Measurements from ENCODE around the gene RARB.

RARB gene

GRCh38 chr3:25532431-25533162, 104.5 kb downstream of the RARB start:
- DNase-seq (ENCODE audit: low read depth, low spot score), result no peak

DNA sequence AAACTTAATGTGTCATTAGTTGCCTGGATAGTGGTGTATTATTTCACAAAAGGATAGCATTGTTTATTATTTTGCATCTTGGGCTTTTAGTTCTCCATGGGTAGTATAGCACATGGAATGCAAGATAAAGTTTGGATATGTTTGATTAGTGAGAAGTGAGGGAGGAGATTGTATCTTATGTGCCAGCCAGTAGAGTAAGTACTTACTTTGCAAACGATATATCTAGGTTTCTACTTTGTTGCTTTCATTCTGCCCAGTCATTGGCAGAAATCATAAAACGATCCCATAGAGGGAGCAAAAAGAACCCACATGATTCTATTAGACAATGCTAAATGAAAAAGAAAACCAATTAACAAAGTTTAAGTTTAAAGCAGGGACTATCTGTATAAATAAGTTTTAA, 105.3 kb downstream of the RARB start:
- H3K4me3 ChIP-seq (ENCODE audit: low read depth, low read length), result no peak overlapping the region
- no peak for DNase-seq (ENCODE audit: low read depth, low spot score)
- in situ Hi-C loops (cut with HindIII; ENCODE audit: low sequenced_read_pairs), result no loop called here
- TF ChIP-seq CTCF (IDR thresholded peaks at IDR 0.05; ENCODE audit: low read depth, low read length), result no peak

More at GRCh38 chr3:25532431-25533162, 104.5 kb downstream of the RARB start:
- H3K4me3 ChIP-seq (ENCODE audit: low read depth, low read length), result no peak overlapping the region
- in situ Hi-C loops (cut with HindIII; ENCODE audit: low sequenced_read_pairs), result no loop called here
- peak; percentile 67 for TF ChIP-seq CTCF (IDR thresholded peaks at IDR 0.05; ENCODE audit: low read depth, low read length)

- in situ Hi-C loops (cut with HindIII; ENCODE audit: low sequenced_read_pairs), result no loop called here
- no peak for TF ChIP-seq CTCF (IDR thresholded peaks at IDR 0.05; ENCODE audit: low read depth, low read length)
- no peak overlapping the region for H3K4me3 ChIP-seq (ENCODE audit: low read depth, low read length)
- DNase-seq (ENCODE audit: low read depth, low spot score), result no peak
Observed at GRCh38 chr3:25534007-25534406, 105.9 kb downstream of the RARB start.

GRCh38 chr3:25536521-25537391, 108.7 kb downstream of the RARB start:
- no peak overlapping the region for H3K4me3 ChIP-seq (ENCODE audit: low read depth, low read length)
- in situ Hi-C loops (cut with HindIII; ENCODE audit: low sequenced_read_pairs), result no loop called here
- DNase-seq (ENCODE audit: low read depth, low spot score), result no peak
- TF ChIP-seq CTCF (IDR thresholded peaks at IDR 0.05; ENCODE audit: low read depth, low read length), result no peak

DNA sequence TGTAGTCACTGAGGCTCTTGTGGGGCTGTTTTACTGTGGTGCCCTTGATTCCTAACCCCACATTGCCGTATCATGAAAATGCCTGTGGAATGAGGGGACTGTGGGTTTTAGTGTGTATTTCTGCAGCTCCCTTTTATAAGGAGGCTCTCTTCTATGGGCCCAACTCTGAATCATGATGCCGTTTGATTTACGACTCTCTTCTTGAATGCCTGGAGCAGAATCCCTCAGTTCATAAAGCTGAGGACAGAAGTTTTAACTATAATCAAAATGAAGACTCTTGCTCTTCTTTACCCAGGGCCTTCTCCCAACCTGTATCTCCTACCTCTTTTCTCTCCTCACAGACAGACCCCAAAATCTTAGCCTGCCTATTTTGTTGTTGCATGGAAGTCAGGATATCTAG, 109.5 kb downstream of the RARB start:
- H3K4me3 ChIP-seq (ENCODE audit: low read depth, low read length), result no peak overlapping the region
- in situ Hi-C loops (cut with HindIII; ENCODE audit: low sequenced_read_pairs), result no loop called here
- TF ChIP-seq CTCF (IDR thresholded peaks at IDR 0.05; ENCODE audit: low read depth, low read length), result no peak
- no peak for DNase-seq (ENCODE audit: low read depth, low spot score)

DNA sequence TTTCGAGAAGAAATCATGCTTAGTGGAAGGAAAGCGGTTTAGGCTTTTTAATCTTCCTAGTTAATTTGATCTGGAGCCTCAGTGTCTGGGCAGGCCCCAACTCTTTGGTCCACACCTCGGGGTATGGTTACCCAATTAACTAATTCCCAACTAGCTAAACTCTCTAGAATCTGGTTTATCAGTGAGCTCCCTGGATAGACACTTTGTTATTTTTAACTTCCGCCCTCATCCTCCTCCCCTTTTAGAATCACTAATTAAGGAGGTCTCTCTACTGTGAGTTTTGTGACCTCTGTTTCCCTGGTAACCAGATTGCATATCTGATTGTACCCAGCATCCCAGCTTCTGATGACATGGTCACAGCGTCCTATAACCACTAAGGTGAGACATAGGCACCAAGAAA, 112.2 kb downstream of the RARB start:
- DNase-seq (ENCODE audit: low read depth, low spot score), result no peak
- TF ChIP-seq CTCF (IDR thresholded peaks at IDR 0.05; ENCODE audit: low read depth, low read length), result no peak
- in situ Hi-C loops (cut with HindIII; ENCODE audit: low sequenced_read_pairs), result no loop called here
- no peak overlapping the region for H3K4me3 ChIP-seq (ENCODE audit: low read depth, low read length)
